HG03135 (cell line): ENCODE results near the gene TOLLIP.

Experiments
- ATAC-seq: cut with Tn5 transposase; IDR thresholded peaks from one replicate; pipeline ENCODE4 v1.9.1; 2021; ENCODE audit warnings: mild to moderate bottlenecking, moderate library complexity; ENCODE audit not compliant: unreplicated experiment

The TOLLIP gene

DNA sequence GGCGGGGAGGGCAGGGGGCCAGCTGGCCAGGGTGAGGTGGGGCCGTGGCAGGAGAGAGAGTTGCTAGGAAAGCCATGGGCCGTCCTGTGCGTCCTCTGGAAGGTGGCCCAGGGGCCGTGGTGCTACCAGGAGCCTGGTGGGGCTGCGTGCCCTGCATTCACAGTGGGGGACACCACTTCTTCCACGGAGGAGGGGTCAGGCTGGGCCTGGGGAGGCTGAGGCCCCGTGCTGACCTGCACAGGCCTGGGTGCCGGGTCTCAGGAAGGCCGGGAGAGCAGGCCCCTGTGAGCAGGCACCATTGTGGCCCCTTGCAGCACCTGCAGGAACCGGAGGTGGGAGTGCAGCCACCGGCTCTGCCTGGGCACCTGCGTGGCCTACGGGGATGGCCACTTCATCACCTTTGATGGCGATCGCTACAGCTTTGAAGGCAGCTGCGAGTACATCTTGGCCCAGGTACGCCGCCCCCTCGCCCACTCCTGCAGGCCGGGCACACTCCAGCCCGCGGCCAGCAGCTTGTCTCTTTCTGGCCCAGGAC lies 74.6 kb downstream of the TOLLIP start:
- ATAC-seq: no peak

DNA sequence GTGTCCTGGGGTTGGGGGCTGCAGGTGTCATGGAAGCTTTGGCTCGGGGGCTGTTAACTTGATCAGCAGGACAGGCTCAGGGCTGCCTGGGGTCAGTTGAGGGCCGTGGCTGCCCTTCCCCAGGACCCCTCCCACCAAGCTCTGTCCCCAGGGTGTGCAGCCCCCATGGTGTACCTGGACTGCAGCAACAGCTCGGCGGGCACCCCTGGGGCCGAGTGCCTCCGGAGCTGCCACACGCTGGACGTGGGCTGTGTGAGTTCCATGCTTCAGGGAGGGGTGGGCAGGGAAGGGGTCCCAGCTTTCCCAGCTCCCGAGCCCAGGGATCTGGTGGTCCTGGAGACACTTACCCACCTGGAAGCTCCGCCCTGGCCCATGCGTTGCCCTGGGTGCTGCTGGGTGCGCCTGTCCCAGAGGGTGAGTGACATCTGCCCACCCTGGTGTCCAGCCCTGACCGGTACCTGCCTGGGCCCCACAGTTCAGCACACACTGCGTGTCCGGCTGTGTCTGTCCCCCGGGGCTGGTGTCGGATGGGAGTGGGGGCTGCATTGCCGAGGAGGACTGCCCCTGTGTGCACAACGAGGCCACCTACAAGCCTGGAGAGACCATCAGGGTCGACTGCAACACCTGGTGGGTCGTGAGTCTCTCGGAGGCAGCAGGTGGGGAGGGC lies 75.2 kb downstream of the TOLLIP start:
- ATAC-seq: no peak

DNA sequence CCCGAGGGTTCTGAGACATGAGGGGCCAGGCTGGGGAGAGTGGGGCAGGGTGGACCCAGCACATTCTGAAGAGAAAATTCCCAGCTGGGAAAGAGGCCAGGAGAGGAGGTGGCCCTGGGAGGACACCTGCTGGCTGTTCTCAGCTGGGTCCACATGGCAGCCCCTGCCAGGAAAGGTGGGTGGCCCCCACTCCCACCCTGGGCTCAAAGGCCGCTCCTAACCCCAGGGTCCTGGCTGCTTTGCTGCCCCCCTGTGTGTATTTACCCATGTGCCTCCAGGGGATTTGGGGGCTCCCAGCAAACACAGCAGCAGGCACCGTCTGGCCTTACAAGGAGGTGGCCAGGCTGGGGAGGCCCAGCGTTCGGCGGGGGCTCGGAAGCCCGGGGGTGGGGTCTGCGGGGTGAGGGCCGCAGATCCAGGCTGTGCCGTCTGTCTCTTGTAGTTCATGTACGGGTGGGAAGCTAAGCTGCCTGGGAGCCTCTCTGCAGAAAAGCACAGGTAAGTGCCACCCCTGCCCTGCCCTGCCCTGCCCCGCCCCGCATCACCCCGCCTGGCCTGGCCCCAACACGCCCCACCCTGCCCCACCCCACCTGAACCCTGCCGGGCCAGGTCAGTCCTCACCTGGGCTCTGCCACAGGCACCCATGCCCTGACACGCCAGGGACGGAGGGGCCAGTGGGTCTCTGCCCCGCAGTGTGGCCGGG lies 75.9 kb downstream of the TOLLIP start:
- ATAC-seq: no peak

DNA sequence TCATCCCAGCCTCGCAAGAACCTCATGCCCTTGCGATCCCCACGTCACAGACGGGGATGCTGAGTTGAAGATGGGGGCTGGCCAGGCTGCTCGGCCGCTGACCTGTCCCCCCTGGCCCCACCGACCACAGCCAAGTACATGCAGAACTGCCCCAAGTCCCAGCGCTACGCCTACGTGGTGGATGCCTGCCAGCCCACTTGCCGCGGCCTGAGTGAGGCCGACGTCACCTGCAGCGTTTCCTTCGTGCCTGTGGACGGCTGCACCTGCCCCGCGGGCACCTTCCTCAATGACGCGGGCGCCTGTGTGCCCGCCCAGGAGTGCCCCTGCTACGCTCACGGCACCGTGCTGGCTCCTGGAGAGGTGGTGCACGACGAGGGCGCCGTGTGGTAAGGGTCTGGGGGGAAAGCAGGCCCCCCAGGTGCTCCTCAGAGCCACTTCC lies 76.5 kb downstream of the TOLLIP start:
- no peak for ATAC-seq

DNA sequence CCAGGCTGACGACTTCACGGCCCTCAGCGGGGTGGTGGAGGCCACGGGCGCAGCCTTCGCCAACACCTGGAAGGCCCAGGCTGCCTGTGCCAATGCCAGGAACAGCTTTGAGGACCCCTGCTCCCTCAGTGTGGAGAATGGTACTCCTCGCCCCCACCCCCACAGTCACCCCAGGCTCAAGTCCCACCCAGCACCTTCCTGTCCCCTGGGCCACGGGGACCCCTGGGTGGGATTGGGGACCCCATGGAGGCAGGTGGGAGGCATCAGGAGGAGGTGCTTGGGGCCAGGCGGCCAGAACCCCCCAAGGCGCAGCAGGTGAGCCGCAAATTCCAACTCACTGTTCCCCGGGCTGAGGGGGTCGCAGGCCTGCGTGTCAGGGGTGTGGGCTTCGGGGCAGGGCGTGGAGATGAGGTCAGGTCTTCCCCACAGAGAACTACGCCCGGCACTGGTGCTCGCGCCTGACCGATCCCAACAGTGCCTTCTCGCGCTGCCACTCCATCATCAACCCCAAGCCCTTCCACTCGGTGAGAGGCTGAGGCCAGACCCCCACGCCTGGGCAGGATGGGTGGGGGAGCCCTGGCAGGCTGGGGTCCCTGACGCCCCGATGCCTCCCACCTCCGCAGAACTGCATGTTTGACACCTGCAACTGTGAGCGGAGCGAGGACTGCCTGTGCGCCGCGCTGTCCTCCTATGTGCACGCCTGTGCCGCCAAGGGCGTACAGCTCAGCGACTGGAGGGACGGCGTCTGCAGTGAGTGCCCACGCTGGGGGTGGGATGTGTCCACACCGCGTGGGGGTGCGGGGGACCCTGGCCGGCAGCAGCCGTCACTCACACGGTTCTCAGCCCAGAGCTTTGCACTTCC lies 77.2 kb downstream of the TOLLIP start:
- ATAC-seq: no peak

DNA sequence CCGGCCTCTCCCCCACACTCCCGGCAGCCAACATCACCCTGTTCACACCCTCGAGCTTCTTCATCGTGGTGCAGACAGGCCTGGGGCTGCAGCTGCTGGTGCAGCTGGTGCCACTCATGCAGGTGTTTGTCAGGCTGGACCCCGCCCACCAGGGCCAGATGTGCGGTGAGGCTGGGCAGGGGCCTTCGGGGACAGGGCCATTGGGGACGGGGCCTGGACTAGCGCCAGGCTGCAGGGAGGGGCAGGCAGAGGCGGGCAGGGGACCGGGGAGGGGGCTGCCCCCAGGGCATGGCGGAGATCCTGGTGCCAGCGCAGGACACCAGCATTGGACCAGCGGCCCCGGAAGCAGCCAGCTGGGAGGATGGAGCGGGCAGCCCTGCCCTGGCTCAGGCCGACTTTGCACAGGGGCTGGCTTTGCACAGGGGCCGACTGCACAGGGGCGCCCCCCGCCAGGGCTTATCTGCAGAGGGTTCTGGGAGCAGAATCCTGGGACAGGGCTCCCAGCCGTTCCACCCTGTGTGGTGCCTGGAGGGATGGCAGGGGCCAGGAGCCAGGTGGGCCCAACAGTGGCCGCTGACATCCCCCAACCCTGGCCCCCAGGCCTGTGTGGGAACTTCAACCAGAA lies 77.9 kb downstream of the TOLLIP start:
- no peak for ATAC-seq

DNA sequence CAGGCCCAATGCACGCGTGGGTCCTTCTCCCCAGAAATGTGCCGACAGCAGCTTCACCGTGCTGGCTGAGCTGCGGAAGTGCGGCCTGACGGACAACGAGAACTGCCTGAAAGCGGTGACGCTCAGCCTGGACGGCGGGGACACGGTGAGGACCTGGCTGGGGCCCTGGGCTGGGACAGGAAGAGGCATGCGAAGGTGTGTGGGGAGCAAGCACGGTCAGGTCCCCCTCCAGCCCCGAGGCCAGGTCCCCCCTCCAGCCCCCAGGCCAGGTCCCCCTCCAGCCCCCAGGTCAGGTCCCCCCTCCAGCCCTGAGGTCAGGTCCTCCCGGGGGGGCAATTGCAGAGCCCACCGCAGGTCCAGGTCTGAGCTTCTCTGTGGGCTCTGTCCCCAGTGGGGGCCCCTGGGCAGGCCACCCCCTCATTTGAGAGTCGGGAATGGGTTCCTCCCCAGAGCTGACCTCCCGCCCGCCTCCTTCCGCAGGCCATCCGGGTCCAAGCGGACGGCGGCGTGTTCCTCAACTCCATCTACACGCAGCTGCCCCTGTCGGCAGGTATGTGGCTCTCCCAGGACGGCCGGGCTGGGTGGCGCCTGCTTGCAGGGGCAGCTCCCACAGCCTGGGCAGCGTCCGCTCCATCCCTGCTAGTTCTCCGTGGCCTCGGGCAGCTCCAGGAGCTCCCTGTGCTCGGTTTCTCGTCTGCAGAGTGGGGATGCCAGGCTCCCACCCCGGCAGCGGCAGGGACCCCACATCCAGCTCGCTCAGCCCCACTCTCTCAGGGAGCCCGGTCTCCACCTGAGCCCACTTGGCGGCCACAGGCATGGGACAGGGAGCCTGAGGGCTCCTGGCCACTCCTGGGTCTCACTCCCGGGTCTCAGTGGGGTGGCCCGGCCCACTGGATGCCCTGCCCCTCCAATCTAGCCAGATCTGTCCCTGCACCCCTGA lies 78.7 kb downstream of the TOLLIP start:
- ATAC-seq: no peak

DNA sequence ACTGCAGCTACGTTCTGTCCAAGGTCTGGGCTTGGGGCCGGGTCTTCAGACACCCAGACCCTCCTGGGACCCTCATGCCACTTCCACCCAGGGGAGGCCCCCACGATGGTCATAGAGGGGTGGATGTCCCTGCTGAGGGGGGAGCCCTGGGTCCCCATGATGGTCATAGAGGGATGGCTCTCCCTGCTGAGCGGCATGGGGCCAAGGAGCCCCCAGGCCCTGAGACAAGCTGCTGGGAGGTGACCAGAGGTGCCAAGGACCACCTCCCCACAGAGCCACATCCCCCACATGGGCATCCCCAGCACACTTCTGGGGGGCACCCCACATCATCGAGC lies 79.3 kb downstream of the TOLLIP start:
- no peak for ATAC-seq

DNA sequence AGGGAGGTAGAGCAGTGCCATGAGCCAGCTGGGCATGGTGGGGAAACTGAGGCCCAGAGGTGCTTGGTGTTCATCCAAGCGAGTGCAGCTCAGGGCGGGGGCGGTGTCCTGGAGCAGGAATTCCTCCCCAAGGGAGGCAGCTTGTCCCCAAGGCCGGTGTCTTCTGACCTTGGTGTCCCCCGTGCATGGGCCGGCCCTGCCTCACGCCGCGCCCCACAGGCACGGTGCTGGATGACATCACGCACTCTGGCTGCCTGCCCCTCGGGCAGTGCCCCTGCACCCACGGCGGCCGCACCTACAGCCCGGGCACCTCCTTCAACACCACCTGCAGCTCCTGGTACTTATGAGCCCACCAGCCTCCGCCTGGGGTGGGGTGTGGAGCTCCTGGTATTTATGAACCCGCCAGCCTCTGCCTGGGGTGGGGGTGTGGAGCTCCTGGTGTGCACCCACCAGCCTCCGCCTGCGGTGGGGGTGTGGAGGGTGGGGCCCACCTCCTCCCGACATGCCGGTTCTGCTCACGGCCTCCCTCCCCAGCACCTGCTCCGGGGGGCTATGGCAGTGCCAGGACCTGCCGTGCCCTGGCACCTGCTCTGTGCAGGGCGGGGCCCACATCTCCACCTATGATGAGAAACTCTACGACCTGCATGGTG lies 79.8 kb downstream of the TOLLIP start:
- no peak for ATAC-seq

DNA sequence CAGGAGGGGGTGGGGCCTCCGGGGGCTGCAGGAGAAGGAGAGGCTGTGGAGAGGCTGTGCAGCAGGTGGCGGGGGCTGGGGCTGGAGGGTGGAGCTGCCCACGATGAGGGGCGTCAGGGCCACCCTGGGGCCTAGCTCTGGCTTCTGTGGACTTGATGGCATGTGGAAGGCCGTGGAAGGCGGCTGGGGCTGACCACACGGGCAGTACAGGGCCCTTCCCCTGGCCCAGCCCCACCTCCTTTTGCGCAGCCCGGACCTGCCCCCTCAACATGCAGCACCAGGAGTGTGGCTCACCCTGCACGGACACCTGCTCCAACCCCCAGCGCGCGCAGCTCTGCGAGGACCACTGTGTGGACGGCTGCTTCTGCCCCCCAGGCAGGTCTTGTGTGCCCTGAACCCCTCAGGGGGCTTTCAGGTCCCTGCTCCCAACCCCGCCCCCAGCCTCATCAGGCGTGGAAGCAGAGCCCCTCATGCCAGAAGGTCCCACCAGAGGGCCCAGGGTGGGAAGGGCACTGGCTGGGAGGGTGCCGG lies 80.4 kb downstream of the TOLLIP start:
- ATAC-seq: no peak

DNA sequence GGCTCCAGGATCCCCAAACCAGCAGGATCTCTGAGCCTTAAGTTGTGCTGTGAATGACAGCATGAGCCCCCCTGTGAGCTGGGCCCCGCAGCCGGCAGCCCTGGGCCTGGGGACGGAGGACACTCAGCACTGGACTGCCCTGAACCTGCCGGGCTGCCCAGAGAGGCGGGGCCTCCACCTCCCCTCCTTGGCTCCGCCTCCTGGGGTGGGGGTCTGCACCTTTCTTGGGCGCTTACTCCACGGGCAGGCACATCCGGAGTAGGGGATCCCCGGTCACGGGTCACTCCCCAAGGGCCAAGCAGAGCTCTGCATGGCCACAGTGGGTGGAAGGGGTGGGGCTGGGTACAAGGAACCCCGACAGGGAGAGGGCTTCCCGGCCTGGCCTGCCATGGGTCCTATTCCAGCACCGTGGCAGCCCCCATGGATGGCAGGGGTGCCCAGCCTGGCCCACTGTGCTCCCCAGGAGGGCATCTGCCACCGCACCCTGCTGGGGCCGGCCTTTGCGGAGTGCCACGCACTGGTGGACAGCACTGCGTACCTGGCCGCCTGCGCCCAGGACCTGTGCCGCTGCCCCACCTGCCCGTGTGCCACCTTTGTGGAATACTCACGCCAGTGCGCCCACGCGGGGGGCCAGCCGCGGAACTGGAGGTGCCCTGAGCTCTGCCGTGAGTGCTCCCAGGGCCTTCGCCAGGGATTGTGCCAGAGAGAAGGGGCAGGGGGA lies 81.2 kb downstream of the TOLLIP start:
- no peak for ATAC-seq

DNA sequence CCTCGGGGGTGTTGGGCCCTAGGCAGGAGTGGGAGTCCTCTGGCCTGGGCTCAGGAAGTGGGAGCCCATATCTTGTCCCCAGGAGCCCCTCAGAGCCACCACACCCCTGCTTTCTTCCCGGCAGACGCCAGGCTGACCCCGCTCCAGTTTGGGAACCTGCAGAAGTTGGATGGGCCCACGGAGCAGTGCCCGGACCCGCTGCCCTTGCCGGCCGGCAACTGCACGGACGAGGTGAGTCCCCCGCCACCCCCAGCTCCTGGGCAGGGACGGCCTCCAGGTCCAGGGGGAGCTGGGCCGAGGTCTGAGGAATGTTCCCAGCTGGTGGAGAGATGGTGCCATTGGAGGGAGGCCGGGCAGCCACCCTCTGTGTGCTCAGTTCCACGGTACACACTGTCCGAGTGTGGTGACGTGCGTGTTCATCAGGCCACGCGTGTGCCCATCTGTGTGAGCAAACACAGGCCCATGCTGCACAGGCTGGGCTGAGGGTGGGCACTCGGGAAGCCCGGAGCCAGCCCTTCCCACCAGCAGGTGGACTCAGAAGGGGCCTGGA lies 81.8 kb downstream of the TOLLIP start:
- no peak for ATAC-seq

DNA sequence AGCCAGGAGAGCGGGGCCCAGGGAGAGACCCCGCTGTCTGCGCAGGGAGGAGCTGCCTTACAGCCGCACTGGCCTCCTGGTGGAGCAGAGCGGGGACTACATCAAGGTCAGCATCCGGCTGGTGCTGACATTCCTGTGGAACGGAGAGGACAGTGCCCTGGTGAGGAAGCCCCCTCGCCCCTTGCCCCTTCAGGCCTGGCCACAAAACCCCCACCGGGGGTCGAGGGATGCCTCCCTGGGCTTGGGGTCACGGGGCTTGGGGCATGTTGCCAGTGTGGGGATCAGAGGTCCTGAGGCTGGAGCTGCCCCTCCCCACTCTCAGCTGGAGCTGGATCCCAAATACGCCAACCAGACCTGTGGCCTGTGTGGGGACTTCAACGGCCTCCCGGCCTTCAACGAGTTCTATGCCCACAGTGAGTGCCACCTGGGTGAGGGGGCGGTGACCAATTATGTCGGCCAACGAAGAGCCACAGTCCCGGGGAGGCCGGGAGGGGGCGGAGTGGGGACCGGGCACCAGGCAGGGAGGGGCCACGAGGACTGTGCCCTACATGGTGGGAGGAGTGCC lies 82.4 kb downstream of the TOLLIP start:
- no peak for ATAC-seq

DNA sequence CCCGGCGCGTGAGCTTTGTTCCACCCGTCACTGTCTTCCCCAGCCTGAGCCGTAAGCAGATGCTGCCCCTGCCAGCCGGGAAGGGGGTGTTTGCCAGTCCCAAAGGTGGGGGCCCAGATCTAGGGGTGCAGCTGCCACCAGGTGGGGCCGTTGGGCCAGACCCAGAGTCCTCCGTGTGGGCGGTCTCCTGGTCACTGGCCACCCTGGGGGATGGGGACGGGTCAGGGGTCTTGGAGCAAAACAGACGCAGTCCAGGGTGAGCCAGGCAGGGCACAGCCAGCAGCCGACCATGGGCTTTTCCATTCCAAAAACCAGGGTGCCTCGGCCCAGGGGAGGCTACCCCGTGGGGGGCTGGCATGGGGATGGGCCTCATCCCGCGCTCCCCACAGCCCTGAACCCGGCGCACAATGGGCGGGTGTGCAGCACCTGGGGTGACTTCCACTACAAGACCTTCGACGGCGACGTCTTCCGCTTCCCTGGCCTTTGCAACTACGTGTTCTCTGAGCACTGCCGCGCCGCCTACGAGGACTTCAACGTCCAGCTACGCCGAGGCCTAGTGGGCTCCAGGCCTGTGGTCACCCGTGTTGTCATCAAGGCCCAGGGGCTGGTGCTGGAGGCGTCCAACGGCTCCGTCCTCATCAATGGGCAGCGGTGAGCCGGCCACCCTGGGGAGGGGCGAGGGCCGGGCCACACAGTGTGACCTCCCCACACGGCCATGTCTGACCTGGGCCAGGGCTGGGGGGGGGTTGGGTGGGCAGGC lies 83.0 kb downstream of the TOLLIP start:
- no peak for ATAC-seq

DNA sequence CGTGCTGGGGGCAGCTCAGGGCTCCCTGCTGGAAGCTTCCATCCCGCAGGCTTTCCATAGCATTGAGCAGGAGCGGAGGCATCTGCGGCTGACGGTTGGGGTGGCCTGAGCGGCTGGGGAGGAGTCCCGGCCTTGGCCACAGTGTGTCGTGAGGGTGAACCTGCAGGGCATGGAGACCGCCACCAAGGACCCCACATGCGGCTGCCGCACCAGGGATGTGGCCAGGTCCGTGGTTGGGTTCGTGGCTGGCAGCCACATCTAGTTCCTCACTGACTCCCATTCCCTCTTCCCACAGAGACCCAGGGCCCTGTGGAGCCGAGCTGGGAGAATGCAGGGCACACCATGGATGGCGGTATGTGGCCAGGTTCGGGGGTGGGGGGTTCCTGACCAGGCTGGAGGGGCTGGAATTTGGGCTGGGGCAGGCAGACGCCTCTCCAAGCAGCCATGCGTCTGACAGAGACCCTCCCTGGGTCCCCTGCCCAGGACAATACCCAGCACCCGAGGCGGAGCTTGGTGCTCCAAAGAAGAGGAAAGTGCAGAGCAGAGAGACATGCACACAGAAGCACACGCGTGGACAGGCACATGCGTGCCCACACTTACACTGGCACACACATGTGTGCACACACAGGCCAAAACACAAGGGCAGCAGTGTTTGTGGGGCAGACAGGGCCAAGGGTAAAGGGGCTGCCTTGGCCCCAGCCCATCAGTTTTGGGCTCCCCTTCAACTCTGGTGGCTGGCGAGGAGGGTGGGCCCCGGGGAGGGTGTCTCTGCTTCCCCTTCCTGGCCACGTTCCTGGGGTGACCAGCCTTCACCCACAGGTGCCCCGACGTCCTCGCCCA lies 83.8 kb downstream of the TOLLIP start:
- ATAC-seq: no peak
